ENCODE measurements around the gene ZNF576. TPM values are rescaled to one million over a fixed set of nuclear protein-coding genes. Genes with fewer than 3 reads are reported as not detected.

Gene ZNF576
- 9.2 TPM in 2 replicates for total RNA-seq

GRCh38 chr19:43595999-43596841 lies at the start of gene ZNF576, which contains the start of gene IRGQ:
TSS of gene ZNF576 (plus strand) at chr19:43596595. CDS start at chr19:43597109, 514 bp downstream.
TSS of gene IRGQ (minus strand) at chr19:43596134. CDS start at chr19:43595338, 796 bp downstream.

GRCh38 chr19:43575156-43575950 lies 21.0 kb upstream of the ZNF576 start, which contains the start of the genes PINLYP and XRCC1:
TSS of gene PINLYP (plus strand) at chr19:43575801. CDS start at chr19:43577192, 1,391 bp downstream.
TSS of gene XRCC1 (minus strand) at chr19:43575527. CDS start at chr19:43575458, 69 bp downstream.

GRCh38 chr19:43611788-43612187 lies 15.4 kb downstream of the ZNF576 start, which contains the start of gene SRRM5:
TSS of gene SRRM5 (plus strand) at chr19:43612088. CDS start at chr19:43612122, 34 bp downstream.

GRCh38 chr19:43619262-43620060 lies 23.1 kb downstream of the ZNF576 start, which contains the start of gene ZNF428:
TSS of gene ZNF428 (minus strand) at chr19:43619629. CDS start at chr19:43614304, 5,325 bp downstream.

GRCh38 chr19:43639519-43640423 lies 43.4 kb downstream of the ZNF576 start, which contains the start of gene CADM4:
TSS of gene CADM4 (minus strand) at chr19:43639850. CDS start at chr19:43639790, 60 bp downstream.

Other genes with a start within 250 kb of the ZNF576 start
- 0.34 and 0.85 TPM in 2 replicates for gene CD177, start 242.9 kb upstream of the ZNF576 start, total RNA-seq
- gene TEX101, start 181.7 kb upstream of the ZNF576 start, total RNA-seq, result not detected in 2 replicates
- 13.3 and 20.2 TPM in 2 replicates for gene LYPD3, start 131.0 kb upstream of the ZNF576 start, total RNA-seq
- gene PHLDB3, start 91.8 kb upstream of the ZNF576 start, total RNA-seq, result 20.8 and 31.5 TPM in 2 replicates
- 112 and 236 TPM in 2 replicates for gene ETHE1, start 69.4 kb upstream of the ZNF576 start, total RNA-seq
- under 0.01 and 0.07 TPM in 2 replicates for gene ZNF575, start 63.4 kb upstream of the ZNF576 start, total RNA-seq
- gene XRCC1, start 21.1 kb upstream of the ZNF576 start, total RNA-seq, result 9.0 and 10.9 TPM in 2 replicates
- 0.50 and 1.4 TPM in 2 replicates for gene PINLYP, start 20.8 kb upstream of the ZNF576 start, total RNA-seq
- gene IRGQ, start 461 bp upstream of the ZNF576 start, total RNA-seq, result 16.7 and 30.0 TPM in 2 replicates
- 0.07 TPM in 1 of 2 replicates, not detected in the other for gene SRRM5, start 15.5 kb downstream of the ZNF576 start, total RNA-seq
- 15.5 and 19.8 TPM in 2 replicates for gene ZNF428, start 23.0 kb downstream of the ZNF576 start, total RNA-seq
- 11.6 and 18.7 TPM in 2 replicates for gene CADM4, start 43.3 kb downstream of the ZNF576 start, total RNA-seq
- 60.8 and 78.7 TPM in 2 replicates for gene PLAUR, start 73.6 kb downstream of the ZNF576 start, total RNA-seq
- gene IRGC, start 119.5 kb downstream of the ZNF576 start, total RNA-seq, result not detected in 2 replicates
- gene SMG9, start 158.4 kb downstream of the ZNF576 start, total RNA-seq, result 4.1 and 9.4 TPM in 2 replicates
- gene KCNN4, start 184.4 kb downstream of the ZNF576 start, total RNA-seq, result 1.4 and 13.7 TPM in 2 replicates
- 1.8 and 16.4 TPM in 2 replicates for gene LYPD5, start 205.9 kb downstream of the ZNF576 start, total RNA-seq
- 13.3 and 20.5 TPM in 2 replicates for gene ZNF283, start 230.7 kb downstream of the ZNF576 start, total RNA-seq

Measured in nasal cavity respiratory epithelium epithelial cell of viscerocranial mucosa (primary cell).